ENCODE measurements around the gene COL4A1. TPM values are rescaled to one million over a fixed set of nuclear protein-coding genes. Genes with fewer than 3 reads are reported as not detected.

The COL4A1 gene
- polyA plus RNA-seq, 1 of the 3 experiments (the other 2 are of a cell fraction): 30.3 TPM

GRCh38 chr13:110320645-110321044, 13.7 kb upstream of the COL4A1 start:
- H3F3A ChIP-seq (replicated peaks; ENCODE audit: insufficient read depth): peaks cover 53% of the 10 kb centered on the region
- no peaks in the 10 kb centered on the region for H3K9me2 ChIP-seq
- H3K36me3 ChIP-seq (replicated peaks in 1 of 2; ENCODE audit: control insufficient read depth in 1 of 2, insufficient read depth in 2 of 2, low read length in 1 of 2): peaks cover 0 to 9% of the 10 kb centered on the region in 2 experiments
- H3K4me2 ChIP-seq: peak overlapping the region; percentile 74
- ChIA-PET POLR2A (no interaction called here), CTCF (interaction anchor here (1.0 kb wide), 1 partner anchor 49 kb away, joined by 3 read pairs; no protein-coding TSS in a partner anchor)
- no peak overlapping the region for H3K4me3 ChIP-seq (ENCODE audit: low read depth in 2 of 2, low read length in 1 of 2)
- H3K79me2 ChIP-seq (ENCODE audit: insufficient read depth): peaks cover 90% of the 10 kb centered on the region
- no peak overlapping the region for H2AFZ ChIP-seq (ENCODE audit: low read depth)
- H3K9ac ChIP-seq: peak overlapping the region; percentile 29; the same call in 1 of the 2 replicates
- TF ChIP-seq MEF2A (IDR thresholded peaks at IDR 0.05; ENCODE audit: borderline replicate concordance, low read depth) (no peak), POLR2AphosphoS5 (IDR thresholded peaks at IDR 0.05; ENCODE audit: low read depth, low read length) (no peak)
- DNase-seq: no peak
- H3K4me1 ChIP-seq (ENCODE audit: control insufficient read depth in 1 of 2, insufficient read depth in 2 of 2, low read depth in 1 of 2, low read length in 1 of 2): peaks cover 10 to 45% of the 10 kb centered on the region in 2 experiments; a peak in 3 of 4 replicates
- H3K27me3 ChIP-seq (ENCODE audit: insufficient read depth): no peaks in the 10 kb centered on the region
- H3K9me3 ChIP-seq: no peaks in the 10 kb centered on the region
- 58% methylated on average over 2 of the region's 2 CpGs for WGBS (ENCODE audit: low lambda C conversion rate)
- H3K27ac ChIP-seq (ENCODE audit: low read depth in 2 of 2, low read length in 1 of 2): peak overlapping the region; percentile 48 to 89; a peak in 3 of 4 replicates
- no peaks in the 10 kb centered on the region for H4K20me1 ChIP-seq (ENCODE audit: insufficient read depth)

GRCh38 chr13:110319774-110320509, 13.0 kb upstream of the COL4A1 start:
- Histone ChIP-seq H3K4me1 (ENCODE audit: control insufficient read depth in 1 of 2, insufficient read depth in 2 of 2, low read depth in 1 of 2, low read length in 1 of 2) (peaks cover 10 to 45% of the 10 kb centered on the region in 2 experiments; a peak in 3 of 4 replicates), H3F3A (replicated peaks; ENCODE audit: insufficient read depth) (peaks cover 59% of the 10 kb centered on the region), H3K36me3 (replicated peaks in 1 of 2; ENCODE audit: control insufficient read depth in 1 of 2, insufficient read depth in 2 of 2, low read length in 1 of 2) (peaks cover 0 to 9% of the 10 kb centered on the region in 2 experiments), H3K4me2 (peak overlapping the region; percentile 74), H3K9ac (peak overlapping the region; percentile 34; the same call in 1 of the 2 replicates), H3K9me2 (no peaks in the 10 kb centered on the region), H4K20me1 (ENCODE audit: insufficient read depth) (no peaks in the 10 kb centered on the region), H3K9me3 (no peaks in the 10 kb centered on the region), H3K79me2 (ENCODE audit: insufficient read depth) (peaks cover 90% of the 10 kb centered on the region), H3K27ac (ENCODE audit: low read depth in 2 of 2, low read length in 1 of 2) (peak overlapping the region; percentile 19 to 89; a peak in 3 of 4 replicates), H3K4me3 (ENCODE audit: low read depth in 2 of 2, low read length in 1 of 2) (no peak overlapping the region), H2AFZ (ENCODE audit: low read depth) (no peak overlapping the region), H3K27me3 (ENCODE audit: insufficient read depth) (no peaks in the 10 kb centered on the region)
- peak; percentile 77; the same call in 1 of the 2 replicates for TF ChIP-seq REST (IDR thresholded peaks at IDR 0.05; ENCODE audit: low read depth, low read length)
- TF ChIP-seq SIN3A (IDR thresholded peaks at IDR 0.05; ENCODE audit: borderline replicate concordance, low read depth, low read length): peak; percentile 23; the same call in 1 of the 2 replicates
- TF ChIP-seq MEF2A (IDR thresholded peaks at IDR 0.05; ENCODE audit: borderline replicate concordance, low read depth): no peak
- peak; percentile 37; the same call in 1 of the 2 replicates for TF ChIP-seq MAX (IDR thresholded peaks at IDR 0.05; ENCODE audit: low read depth)
- peak; percentile 19; the same call in 1 of the 2 replicates for TF ChIP-seq GABPA (IDR thresholded peaks at IDR 0.05; ENCODE audit: low read depth)
- peak; percentile 14; the same call in 1 of the 2 replicates for TF ChIP-seq POLR2AphosphoS5 (IDR thresholded peaks at IDR 0.05; ENCODE audit: low read depth, low read length)
- TF ChIP-seq TEAD4 (IDR thresholded peaks at IDR 0.05; ENCODE audit: borderline replicate concordance, insufficient read depth): 0 out of 2 replicates have a peak, but pooled peaks have one; percentile 29
- TF ChIP-seq USF2 (IDR thresholded peaks at IDR 0.05; ENCODE audit: borderline replicate concordance, low read depth, low read length): no peak
- TF ChIP-seq EP300 (IDR thresholded peaks at IDR 0.05; ENCODE audit: borderline replicate concordance in 1 of 2, low read depth in 1 of 2, low read length in 1 of 2): peak in 1 of 2 experiments; percentile 15; a peak in 1 of 4 replicates
- no peak for TF ChIP-seq NFIC (IDR thresholded peaks at IDR 0.05; ENCODE audit: borderline replicate concordance)
- TF ChIP-seq FOSL2 (IDR thresholded peaks at IDR 0.05; ENCODE audit: borderline replicate concordance, low read depth): peak; percentile 71
- TF ChIP-seq TCF12 (IDR thresholded peaks at IDR 0.05): peak; percentile 38; the same call in 1 of the 2 replicates
- TF ChIP-seq PBX3 (IDR thresholded peaks at IDR 0.05): peak; percentile 69
- TF ChIP-seq ZBTB33 (IDR thresholded peaks at IDR 0.05; ENCODE audit: borderline replicate concordance, low read depth): no peak
- peak; percentile 27; the same call in 1 of the 2 replicates for TF ChIP-seq RXRA (IDR thresholded peaks at IDR 0.05; ENCODE audit: borderline replicate concordance, low read depth)
- peak; percentile 64 for TF ChIP-seq JUND (IDR thresholded peaks at IDR 0.05)
- WGBS (ENCODE audit: low lambda C conversion rate): 45% methylated on average over 16 of the region's 19 CpGs
- ChIA-PET CTCF (interaction anchor here (1.0 kb wide), 1 partner anchor 50 kb away, joined by 3 read pairs; no protein-coding TSS in a partner anchor), POLR2A (no interaction called here)
- DNase-seq: no peak
